ENCODE data around the gene MFSD1.
"Not testable (repeated sequence)": the region's sequence is repeated elsewhere in the genome, so short reads cannot be mapped to it uniquely, and the experiment has no call there.

The MFSD1 gene

DNA sequence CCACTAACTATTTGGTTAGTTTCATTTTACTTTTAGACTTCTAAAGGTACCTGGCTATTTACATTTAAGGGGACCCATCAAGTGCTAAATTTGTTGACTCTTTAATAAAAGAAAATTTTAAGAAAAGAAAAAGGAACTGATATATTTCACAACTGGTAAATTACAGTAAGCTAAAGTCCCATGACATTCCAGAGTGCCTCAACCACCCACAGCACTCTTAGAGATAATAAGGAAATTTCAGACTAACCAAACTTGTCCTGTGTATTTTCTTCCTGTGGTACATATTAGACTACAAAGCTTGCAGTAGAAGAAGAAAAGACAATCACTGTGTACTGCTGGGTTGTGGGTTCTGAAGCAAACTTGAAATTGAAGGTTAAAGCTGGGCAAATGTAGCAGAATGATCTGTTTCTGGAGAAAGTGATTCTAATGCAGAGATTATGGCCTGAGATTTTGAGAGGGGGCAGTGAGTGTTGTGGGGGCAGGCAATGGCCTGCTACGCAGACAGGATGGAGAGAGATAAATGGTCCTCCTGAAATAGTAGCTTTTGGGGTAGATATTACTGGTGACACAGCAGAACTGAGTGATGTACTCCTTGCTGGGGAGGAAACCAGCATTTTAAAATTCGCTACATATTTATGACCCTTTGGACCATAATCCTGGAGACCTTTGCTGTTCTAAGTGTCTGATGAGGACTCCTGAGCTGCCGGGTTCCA, 24.5 kb upstream of the MFSD1 start:
- H3K27ac ChIP-seq (ENCODE audit: low read depth, low read length): no peak overlapping the region
- H3K4me1 ChIP-seq (ENCODE audit: control insufficient read depth, insufficient read depth, low read length): no peaks in the 10 kb centered on the region
- H3K36me3 ChIP-seq (ENCODE audit: control insufficient read depth, insufficient read depth, low read length): no peaks in the 10 kb centered on the region
- no peak overlapping the region for H3K4me3 ChIP-seq (ENCODE audit: low read depth, low read length)
- H3K27me3 ChIP-seq (ENCODE audit: control insufficient read depth, insufficient read depth, low read length): no peaks in the 10 kb centered on the region
- H3K9me3 ChIP-seq (ENCODE audit: control insufficient read depth, insufficient read depth, low read length): no peaks in the 10 kb centered on the region
- H3K9ac ChIP-seq (ENCODE audit: low read depth, low read length): no peak overlapping the region

- no peak overlapping the region for H3K9ac ChIP-seq (ENCODE audit: low read depth, low read length)
- H3K4me3 ChIP-seq (ENCODE audit: low read depth, low read length): no peak overlapping the region
- no peaks in the 10 kb centered on the region for H3K27me3 ChIP-seq (ENCODE audit: control insufficient read depth, insufficient read depth, low read length)
- no peaks in the 10 kb centered on the region for H3K9me3 ChIP-seq (ENCODE audit: control insufficient read depth, insufficient read depth, low read length)
- no peak overlapping the region for H3K27ac ChIP-seq (ENCODE audit: low read depth, low read length)
- no peaks in the 10 kb centered on the region for H3K36me3 ChIP-seq (ENCODE audit: control insufficient read depth, insufficient read depth, low read length)
- no peaks in the 10 kb centered on the region for H3K4me1 ChIP-seq (ENCODE audit: control insufficient read depth, insufficient read depth, low read length)
These were observed 21.1 kb upstream of the MFSD1 start for GRCh38 chr3:158780766-158781165.

DNA sequence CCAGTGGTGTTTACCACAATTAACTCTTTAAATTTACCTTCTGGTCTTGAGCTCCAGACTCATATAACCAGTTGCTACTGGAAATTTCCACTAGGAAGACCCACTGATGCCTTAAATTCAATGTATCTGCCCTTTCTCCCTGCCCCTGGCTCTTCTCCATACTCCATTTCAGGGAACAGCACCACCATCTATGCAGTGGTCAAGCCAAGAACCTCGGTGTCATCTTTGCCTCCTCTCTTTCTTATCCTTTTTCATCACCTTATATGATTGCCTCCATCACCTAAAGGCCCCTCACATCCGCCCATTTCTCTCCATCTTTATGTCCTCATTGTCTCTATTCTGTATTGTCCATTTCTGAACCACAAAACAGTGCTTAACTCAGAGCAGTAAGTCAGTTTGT, 20.7 kb upstream of the MFSD1 start:
- Histone ChIP-seq H3K36me3 (ENCODE audit: control insufficient read depth, insufficient read depth, low read length) (no peaks in the 10 kb centered on the region), H3K27me3 (ENCODE audit: control insufficient read depth, insufficient read depth, low read length) (no peaks in the 10 kb centered on the region), H3K9me3 (ENCODE audit: control insufficient read depth, insufficient read depth, low read length) (no peaks in the 10 kb centered on the region), H3K27ac (ENCODE audit: low read depth, low read length) (no peak overlapping the region), H3K4me1 (ENCODE audit: control insufficient read depth, insufficient read depth, low read length) (no peaks in the 10 kb centered on the region), H3K4me3 (ENCODE audit: low read depth, low read length) (no peak overlapping the region), H3K9ac (ENCODE audit: low read depth, low read length) (no peak overlapping the region)

DNA sequence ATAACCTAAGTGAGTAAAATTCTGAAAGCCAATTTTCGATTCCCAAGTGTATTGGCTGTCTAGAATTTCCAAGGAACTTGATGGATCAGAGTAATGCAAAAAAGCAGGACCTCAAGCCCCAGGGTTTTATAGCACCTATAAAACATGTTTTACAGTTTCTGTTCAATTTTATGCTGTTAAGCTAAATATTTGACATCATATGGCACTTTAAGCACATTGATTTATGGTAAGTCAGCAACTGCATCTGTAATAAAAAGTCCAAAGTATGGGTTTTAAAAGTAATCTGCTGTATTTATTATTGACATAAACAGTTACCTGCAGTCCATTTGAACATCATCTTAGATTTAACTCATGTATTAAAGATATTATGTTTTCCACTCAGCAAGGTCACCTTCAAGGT, 20.0 kb upstream of the MFSD1 start:
- Histone ChIP-seq H3K4me3 (ENCODE audit: low read depth, low read length) (no peak overlapping the region), H3K4me1 (ENCODE audit: control insufficient read depth, insufficient read depth, low read length) (no peaks in the 10 kb centered on the region), H3K9me3 (ENCODE audit: control insufficient read depth, insufficient read depth, low read length) (no peaks in the 10 kb centered on the region), H3K9ac (ENCODE audit: low read depth, low read length) (no peak overlapping the region), H3K36me3 (ENCODE audit: control insufficient read depth, insufficient read depth, low read length) (no peaks in the 10 kb centered on the region), H3K27ac (ENCODE audit: low read depth, low read length) (no peak overlapping the region), H3K27me3 (ENCODE audit: control insufficient read depth, insufficient read depth, low read length) (no peaks in the 10 kb centered on the region)

- Histone ChIP-seq H3K4me3 (ENCODE audit: low read depth, low read length) (no peak overlapping the region), H3K36me3 (ENCODE audit: control insufficient read depth, insufficient read depth, low read length) (no peaks in the 10 kb centered on the region), H3K4me1 (ENCODE audit: control insufficient read depth, insufficient read depth, low read length) (no peaks in the 10 kb centered on the region), H3K27me3 (ENCODE audit: control insufficient read depth, insufficient read depth, low read length) (no peaks in the 10 kb centered on the region), H3K9me3 (ENCODE audit: control insufficient read depth, insufficient read depth, low read length) (no peaks in the 10 kb centered on the region), H3K27ac (ENCODE audit: low read depth, low read length) (no peak overlapping the region), H3K9ac (ENCODE audit: low read depth, low read length) (no peak overlapping the region)
These were observed 19.4 kb upstream of the MFSD1 start for GRCh38 chr3:158782283-158782989.

DNA sequence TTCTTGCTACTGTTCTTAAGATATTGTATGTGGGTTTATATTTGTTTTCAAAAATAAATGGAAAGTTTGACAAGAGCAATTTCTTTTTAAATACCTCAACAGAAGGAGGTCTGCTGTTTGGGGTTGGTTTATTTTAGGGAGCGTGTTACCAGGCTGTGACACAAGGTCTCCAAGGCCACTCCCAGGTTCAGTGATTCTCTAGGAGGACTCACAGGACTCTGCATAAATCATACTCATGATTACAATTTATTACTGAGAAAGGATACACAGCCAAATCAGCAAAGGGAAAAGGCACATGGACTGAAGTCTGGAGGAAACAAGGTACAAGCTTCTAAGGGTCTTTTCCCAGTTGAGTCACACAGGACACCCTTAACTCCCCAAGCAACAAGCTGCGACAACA, 18.8 kb upstream of the MFSD1 start:
- Histone ChIP-seq H3K27me3 (ENCODE audit: control insufficient read depth, insufficient read depth, low read length) (no peaks in the 10 kb centered on the region), H3K4me1 (ENCODE audit: control insufficient read depth, insufficient read depth, low read length) (no peaks in the 10 kb centered on the region), H3K9ac (ENCODE audit: low read depth, low read length) (no peak overlapping the region), H3K36me3 (ENCODE audit: control insufficient read depth, insufficient read depth, low read length) (no peaks in the 10 kb centered on the region), H3K9me3 (ENCODE audit: control insufficient read depth, insufficient read depth, low read length) (no peaks in the 10 kb centered on the region), H3K4me3 (ENCODE audit: low read depth, low read length) (no peak overlapping the region), H3K27ac (ENCODE audit: low read depth, low read length) (no peak overlapping the region)

- no peak overlapping the region for H3K4me3 ChIP-seq (ENCODE audit: low read depth, low read length)
- H3K27me3 ChIP-seq (ENCODE audit: control insufficient read depth, insufficient read depth, low read length): no peaks in the 10 kb centered on the region
- H3K27ac ChIP-seq (ENCODE audit: low read depth, low read length): no peak overlapping the region
- no peaks in the 10 kb centered on the region for H3K9me3 ChIP-seq (ENCODE audit: control insufficient read depth, insufficient read depth, low read length)
- H3K36me3 ChIP-seq (ENCODE audit: control insufficient read depth, insufficient read depth, low read length): no peaks in the 10 kb centered on the region
- no peak overlapping the region for H3K9ac ChIP-seq (ENCODE audit: low read depth, low read length)
- H3K4me1 ChIP-seq (ENCODE audit: control insufficient read depth, insufficient read depth, low read length): no peaks in the 10 kb centered on the region
These were observed 15.9 kb upstream of the MFSD1 start for GRCh38 chr3:158785972-158786371.

- Histone ChIP-seq H3K9me3 (ENCODE audit: control insufficient read depth, insufficient read depth, low read length) (no peaks in the 10 kb centered on the region), H3K36me3 (ENCODE audit: control insufficient read depth, insufficient read depth, low read length) (no peaks in the 10 kb centered on the region), H3K27ac (ENCODE audit: low read depth, low read length) (no peak overlapping the region), H3K4me1 (ENCODE audit: control insufficient read depth, insufficient read depth, low read length) (no peaks in the 10 kb centered on the region), H3K4me3 (ENCODE audit: low read depth, low read length) (no peak overlapping the region), H3K9ac (ENCODE audit: low read depth, low read length) (no peak overlapping the region), H3K27me3 (ENCODE audit: control insufficient read depth, insufficient read depth, low read length) (no peaks in the 10 kb centered on the region)
These were observed 13.4 kb upstream of the MFSD1 start for GRCh38 chr3:158788446-158788845.

GRCh38 chr3:158789592-158789991, 12.3 kb upstream of the MFSD1 start:
- Histone ChIP-seq H3K9me3 (ENCODE audit: control insufficient read depth, insufficient read depth, low read length) (no peaks in the 10 kb centered on the region), H3K27ac (ENCODE audit: low read depth, low read length) (no peak overlapping the region)

GRCh38 chr3:158790901-158791589, 10.8 kb upstream of the MFSD1 start:
- H3K27me3 ChIP-seq (ENCODE audit: control insufficient read depth, insufficient read depth, low read length): no peaks in the 10 kb centered on the region
- no peaks in the 10 kb centered on the region for H3K36me3 ChIP-seq (ENCODE audit: control insufficient read depth, insufficient read depth, low read length)
- H3K9ac ChIP-seq (ENCODE audit: low read depth, low read length): no peak overlapping the region
- H3K4me1 ChIP-seq (ENCODE audit: control insufficient read depth, insufficient read depth, low read length): no peaks in the 10 kb centered on the region
- H3K9me3 ChIP-seq (ENCODE audit: control insufficient read depth, insufficient read depth, low read length): no peaks in the 10 kb centered on the region
- no peak overlapping the region for H3K4me3 ChIP-seq (ENCODE audit: low read depth, low read length)
- no peak overlapping the region for H3K27ac ChIP-seq (ENCODE audit: low read depth, low read length)

More at GRCh38 chr3:158789592-158789991, 12.3 kb upstream of the MFSD1 start:
- Histone ChIP-seq H3K4me3 (ENCODE audit: low read depth, low read length) (no peak overlapping the region), H3K9ac (ENCODE audit: low read depth, low read length) (no peak overlapping the region), H3K27me3 (ENCODE audit: control insufficient read depth, insufficient read depth, low read length) (no peaks in the 10 kb centered on the region), H3K36me3 (ENCODE audit: control insufficient read depth, insufficient read depth, low read length) (no peaks in the 10 kb centered on the region), H3K4me1 (ENCODE audit: control insufficient read depth, insufficient read depth, low read length) (no peaks in the 10 kb centered on the region)

DNA sequence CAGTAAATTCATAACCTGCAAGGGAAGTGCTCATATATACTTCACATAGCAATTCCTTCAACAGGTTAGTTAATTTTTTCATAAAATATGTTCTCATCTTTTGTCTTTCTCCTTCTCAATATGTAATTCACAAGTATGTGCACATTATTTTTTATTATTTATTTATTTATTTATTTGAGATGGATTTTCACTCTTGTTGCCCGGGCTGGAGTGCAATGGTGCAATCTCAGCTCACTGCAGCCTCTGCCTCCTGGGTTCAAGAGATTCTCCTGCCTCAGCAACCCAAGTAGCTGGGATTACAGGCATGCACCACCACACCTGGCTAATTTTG, 10.3 kb upstream of the MFSD1 start:
- H3K36me3 ChIP-seq (ENCODE audit: control insufficient read depth, insufficient read depth, low read length); H3K4me1 ChIP-seq (ENCODE audit: control insufficient read depth, insufficient read depth, low read length); H3K4me3 ChIP-seq (ENCODE audit: low read depth, low read length); H3K27ac ChIP-seq (ENCODE audit: low read depth, low read length); H3K9me3 ChIP-seq (ENCODE audit: control insufficient read depth, insufficient read depth, low read length); H3K27me3 ChIP-seq (ENCODE audit: control insufficient read depth, insufficient read depth, low read length); H3K9ac ChIP-seq (ENCODE audit: low read depth, low read length): not testable (repeated sequence)

All from HUES48 (cell line).